HTERT RPE-1 (cell line): ENCODE results near the gene GALNT9.
"Not testable (repeated sequence)": the region's sequence is repeated elsewhere in the genome, so short reads cannot be mapped to it uniquely, and the experiment has no call there.

Source experiments
- in situ Hi-C: fragments of 300-500 bp; cut with MboI; formaldehyde crosslinking; loops from 4 replicates; pipeline ENCODE4 v1.14.3; 2020; ENCODE audit warnings: low sequenced_read_pairs

The GALNT9 gene

GRCh38 chr12:132202929-132203721 is 126.3 kb downstream of the GALNT9 start:
- in situ Hi-C loops = no loop called here

DNA sequence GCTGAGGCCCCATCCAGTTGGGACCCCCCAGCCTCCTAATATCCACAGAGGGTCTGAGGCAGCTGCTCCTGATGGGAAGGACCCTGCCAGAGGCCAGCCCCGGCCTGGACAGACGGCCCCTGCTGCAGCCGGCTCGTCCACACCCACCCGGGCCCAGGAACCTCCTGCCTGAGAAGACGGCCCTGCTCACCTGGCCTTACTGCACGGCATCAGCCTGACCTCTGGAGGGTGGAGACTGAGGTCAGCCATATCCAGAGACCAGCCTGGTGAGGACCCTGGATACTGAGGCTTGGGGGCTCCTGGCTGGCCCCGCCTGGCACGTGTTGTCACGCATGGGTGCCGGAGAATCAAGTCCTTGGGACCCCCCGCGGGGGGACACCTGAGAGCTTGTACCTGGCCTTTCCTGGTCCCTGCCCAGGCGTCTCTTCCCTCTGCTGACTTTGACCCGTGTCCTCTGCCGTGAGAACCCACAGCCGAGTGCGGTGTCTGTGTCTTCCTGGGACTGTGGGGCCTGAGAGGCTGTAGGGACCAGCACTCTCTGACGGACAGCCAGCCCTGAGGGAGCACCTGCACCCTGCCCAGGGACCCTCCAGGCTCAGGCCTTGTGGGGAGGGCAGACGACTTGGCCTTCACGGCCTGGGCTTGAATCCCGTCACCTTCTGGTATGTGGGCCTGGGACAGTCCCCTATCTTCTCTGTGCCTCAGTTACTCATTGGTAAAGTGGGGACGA is 127.8 kb downstream of the GALNT9 start:
- in situ Hi-C loops = no loop called here

- in situ Hi-C loops = no loop called here
These were observed 128.6 kb downstream of the GALNT9 start for GRCh38 chr12:132200800-132201199.

DNA sequence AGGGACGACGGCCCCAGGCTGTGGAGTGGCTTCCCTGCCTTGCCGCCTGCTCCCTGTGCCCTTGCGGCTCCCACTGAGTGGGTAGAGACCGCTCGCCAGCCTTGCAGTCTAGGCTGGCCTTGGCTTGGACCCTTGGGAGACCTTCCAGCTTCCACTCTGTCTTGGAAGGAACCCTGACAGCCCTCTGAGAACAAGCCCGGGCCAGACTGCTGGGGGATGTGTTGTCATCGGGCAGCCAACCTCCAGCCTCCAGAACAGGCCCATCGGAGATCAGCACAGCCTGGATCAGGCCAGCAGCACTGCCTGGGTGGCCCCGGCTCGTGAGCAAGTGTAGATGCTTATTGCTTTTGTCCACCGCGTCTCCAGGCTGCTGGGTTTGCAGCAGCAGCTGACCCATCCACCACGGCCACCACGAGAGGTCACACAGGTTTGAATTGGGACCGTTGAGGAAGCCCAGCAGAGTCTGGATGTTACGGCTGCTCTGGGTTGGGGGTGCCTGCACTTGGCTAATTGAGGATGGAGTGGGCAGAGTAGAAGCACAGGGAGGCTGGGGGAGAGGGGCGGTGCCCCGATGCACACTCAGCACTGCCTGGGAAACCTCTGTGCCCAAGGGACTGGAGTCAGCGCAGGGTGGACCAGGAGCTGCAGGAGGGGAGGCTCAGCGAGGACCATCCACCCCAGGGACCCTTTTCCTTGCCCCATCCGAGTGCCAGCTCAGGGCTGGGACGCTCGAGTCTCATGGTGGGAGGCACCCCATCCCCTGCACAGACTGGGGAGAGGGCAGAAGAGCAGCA is 129.7 kb downstream of the GALNT9 start:
- in situ Hi-C loops = no loop called here

- in situ Hi-C loops = no loop called here
These were observed 130.3 kb downstream of the GALNT9 start for GRCh38 chr12:132199101-132199500.

GRCh38 chr12:132197581-132198354 is 131.6 kb downstream of the GALNT9 start:
- in situ Hi-C loops = no loop called here

DNA sequence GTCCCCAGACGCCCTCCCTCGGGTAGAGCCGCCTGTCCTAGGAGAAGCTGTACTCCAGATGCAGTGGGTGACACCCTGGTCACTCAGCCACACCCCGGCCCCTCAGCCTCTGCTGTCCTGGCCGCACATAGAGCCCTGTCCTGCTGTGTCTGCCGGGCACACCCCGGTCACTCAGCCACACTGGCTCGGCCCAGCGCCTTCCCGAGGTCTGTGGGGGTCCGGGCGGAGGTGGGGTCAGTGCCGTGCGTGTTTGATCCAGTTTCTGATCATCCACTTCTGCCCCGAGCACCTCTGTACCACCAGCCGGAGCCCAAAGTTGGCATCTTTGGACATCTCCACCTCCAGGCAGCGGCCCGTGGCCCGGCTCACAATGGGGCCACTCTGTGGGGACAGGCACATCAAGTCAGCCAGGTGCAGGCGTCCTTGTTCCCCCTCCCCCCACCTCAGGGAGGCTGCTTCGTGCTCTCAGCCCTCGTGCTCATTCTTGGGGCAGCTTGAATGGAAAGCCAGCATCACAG is 132.5 kb downstream of the GALNT9 start:
- in situ Hi-C loops = no loop called here

DNA sequence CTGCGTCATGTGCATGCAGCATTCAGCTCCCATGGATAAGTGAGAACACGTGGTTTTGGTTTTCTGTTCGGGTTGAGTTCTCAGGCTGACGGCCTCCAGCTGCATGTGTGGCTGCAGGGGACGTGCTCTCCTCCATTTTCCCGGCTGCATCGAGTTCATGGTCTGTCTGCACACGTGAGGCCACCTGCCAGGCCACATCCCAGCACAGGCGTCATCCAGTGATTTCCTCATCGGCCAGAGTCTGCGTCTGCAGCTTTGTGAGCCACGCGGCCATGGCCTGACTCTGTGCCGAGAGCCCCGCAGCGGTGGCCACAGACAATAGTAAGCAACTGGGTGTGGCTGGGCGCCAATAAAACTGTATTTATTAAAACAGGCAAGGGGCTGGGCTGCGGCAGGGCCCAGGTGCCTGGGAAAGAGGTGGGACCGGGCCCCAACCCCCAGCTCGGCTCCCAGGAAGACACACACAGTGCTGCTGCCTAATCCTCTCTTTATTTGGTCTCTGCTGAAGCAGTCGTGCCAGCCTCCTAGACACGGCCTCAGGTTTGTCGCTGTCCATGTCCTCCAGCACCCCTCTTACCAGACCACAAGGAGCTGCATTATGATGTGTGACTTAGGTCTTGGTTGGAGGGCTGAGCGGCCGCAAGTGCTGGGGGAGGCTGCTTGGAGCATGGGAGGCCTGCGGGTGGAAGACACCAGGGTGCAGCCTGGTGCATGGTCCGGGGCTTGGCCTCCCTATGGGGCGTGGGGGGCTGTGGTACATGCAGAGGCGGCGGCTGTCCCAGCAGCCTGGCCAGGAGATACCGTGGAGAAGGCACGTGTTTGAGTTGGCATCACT is 133.1 kb downstream of the GALNT9 start:
- in situ Hi-C loops = no loop called here

DNA sequence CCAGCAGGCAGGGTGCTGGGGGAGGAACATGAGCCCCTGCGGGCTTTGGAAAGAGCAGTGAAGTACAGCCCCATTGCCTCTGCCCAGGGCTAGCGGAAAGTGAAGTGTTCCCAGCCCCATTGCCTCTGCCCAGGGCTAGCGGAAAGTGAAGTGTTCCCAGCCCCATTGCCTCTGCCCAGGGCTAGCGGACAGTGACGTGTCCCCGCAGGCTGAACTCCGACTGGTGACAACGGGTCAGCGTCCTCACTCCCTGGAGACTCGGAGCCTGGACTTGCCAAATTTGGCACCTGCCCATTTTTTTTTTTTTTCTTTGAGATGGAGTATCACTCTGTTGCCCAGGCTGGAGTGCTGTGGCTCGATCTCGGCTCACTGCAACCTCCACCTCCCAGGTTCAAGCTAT is 134.1 kb downstream of the GALNT9 start:
- in situ Hi-C loops = not testable (repeated sequence)

- in situ Hi-C loops = no loop called here
These were observed 134.8 kb downstream of the GALNT9 start for GRCh38 chr12:132194556-132194955.

DNA sequence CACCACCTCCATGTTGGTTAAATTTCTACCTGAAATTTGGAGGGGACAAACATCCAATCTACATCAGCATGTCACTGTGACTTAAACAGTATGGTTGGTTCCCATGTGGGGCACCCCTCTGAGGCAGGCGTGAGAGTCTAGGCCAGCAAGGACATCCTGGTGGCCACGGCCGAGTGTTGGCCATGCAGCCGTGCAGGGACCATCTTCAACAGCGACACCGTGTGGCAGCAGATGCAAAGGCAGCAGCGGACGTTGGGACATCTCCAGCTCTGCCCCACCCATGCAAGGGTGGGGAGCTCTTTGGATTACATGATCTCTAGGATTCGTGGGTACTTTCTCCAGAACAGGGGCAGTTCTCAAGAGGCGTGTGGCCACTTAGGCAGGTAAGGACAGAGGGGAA is 135.3 kb downstream of the GALNT9 start:
- in situ Hi-C loops = no loop called here

- in situ Hi-C loops = no loop called here
These were observed 137.5 kb downstream of the GALNT9 start for GRCh38 chr12:132191715-132192553.

- in situ Hi-C loops = no loop called here
These were observed 138.4 kb downstream of the GALNT9 start for GRCh38 chr12:132190834-132191500.

DNA sequence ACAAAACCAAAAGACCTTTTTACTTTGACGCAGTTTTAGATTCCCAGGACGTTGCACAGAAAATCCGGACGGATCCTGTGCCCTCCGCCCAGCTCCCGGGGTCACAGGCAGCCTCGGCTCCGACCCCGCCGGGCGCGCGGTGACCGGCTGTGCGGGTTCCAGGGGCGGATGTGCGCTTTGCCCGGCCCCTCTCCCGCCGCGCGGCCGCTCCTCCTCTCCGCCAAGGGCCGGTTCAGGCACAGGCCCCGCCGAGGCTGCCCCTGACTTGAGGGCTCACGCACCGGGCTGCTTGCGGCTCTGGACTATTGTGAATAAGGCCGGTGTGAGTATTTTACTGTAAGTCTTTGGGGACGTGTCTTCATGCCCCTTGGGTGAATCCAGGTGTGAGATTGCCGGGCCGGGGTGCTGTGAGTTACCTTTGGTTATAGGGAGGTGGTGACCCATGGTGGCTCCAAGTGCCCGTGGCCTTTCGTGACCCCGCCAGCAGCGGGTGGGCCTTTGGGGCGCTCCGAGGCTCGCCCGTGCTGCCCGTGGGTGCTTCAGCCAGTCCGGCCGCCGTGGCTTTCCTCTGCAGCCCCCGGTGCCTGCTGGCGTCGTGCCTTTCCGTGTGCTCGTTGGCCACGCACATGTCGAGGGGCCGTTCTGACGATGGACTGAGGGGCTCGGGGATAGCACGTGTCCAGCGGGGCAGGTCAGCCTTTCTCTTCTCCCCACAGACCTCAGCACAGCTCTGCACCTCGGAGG is 139.2 kb downstream of the GALNT9 start:
- in situ Hi-C loops = no loop called here

GRCh38 chr12:132189378-132190011 is 139.9 kb downstream of the GALNT9 start:
- in situ Hi-C loops = no loop called here

DNA sequence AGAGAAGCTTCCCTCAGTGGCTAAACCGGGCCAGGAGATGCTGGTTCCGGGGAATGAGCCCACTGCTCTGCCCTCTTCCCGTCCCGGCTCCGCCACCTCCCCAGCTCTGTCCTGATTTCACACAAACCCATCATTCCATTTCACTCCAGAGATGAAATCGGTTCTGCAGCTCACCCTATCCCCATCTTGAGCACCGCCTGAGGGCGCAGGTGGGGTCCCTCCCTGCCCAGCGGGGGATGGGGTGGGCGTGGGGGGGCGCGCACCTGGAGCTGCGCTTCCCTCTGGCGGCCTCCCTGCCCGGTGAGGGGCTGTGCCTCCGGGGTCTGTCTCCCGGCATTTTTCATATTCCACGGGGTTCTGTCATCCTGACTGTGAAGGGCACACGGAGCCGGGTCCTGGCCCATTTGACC is 140.5 kb downstream of the GALNT9 start:
- in situ Hi-C loops = no loop called here

GRCh38 chr12:132188451-132188901 is 140.9 kb downstream of the GALNT9 start:
- in situ Hi-C loops = no loop called here
